ENCODE measurements around the gene ADTRP. TPM values are rescaled to one million over a fixed set of nuclear protein-coding genes. Genes with fewer than 3 reads are reported as not detected.

Gene ADTRP
- total RNA-seq: 10 to 100 TPM in 4 of 5 experiments, 1 to 10 TPM in 1; 3.1 to 82.7 (median 27.2) TPM
- 100 to 1,000 TPM in 1 of 2 donors, 10 to 100 TPM in 1; 64.6 to 109 TPM for polyA plus RNA-seq
- total RNA-seq: 39.6 reads per million, percentile 66 among the genes with 10 or more reads in this experiment

- DNase-seq: no peak
- no peaks in the 10 kb centered on the region for H3K36me3 ChIP-seq (ENCODE audit: control insufficient read depth in 2 of 3, insufficient read depth in 3 of 3, low read length in 3 of 3)
- H3K27me3 ChIP-seq (ENCODE audit: control insufficient read depth in 2 of 2, insufficient read depth in 2 of 2, low read length in 2 of 2): no peaks in the 10 kb centered on the region
- ATAC-seq: peak; percentile 27
- H3K4me1 ChIP-seq (ENCODE audit: control insufficient read depth in 2 of 2, insufficient read depth in 2 of 2, low read length in 2 of 2): no peaks in the 10 kb centered on the region
- no peak within 1 kb of the TSS for H3K27ac ChIP-seq (ENCODE audit: low read depth, low read length)
- no peaks in the 10 kb centered on the region for H3K9me3 ChIP-seq (ENCODE audit: control insufficient read depth in 2 of 3, low read length in 3 of 3)
- peak within 1 kb of the TSS in 4 of 9 donors; percentile 27 to 36 (median 32) for H3K27ac Mint-ChIP-seq
- no peak within 1 kb of the TSS for H3K4me3 Mint-ChIP-seq
- H3K4me1 Mint-ChIP-seq: peaks cover 0 to 7% (median 0%) of the 10 kb centered on the region in 7 donors
- ChIA-PET POLR2A (no interaction called here), CTCF (no interaction called here)
- no peak within 1 kb of the TSS for H3K4me3 ChIP-seq (ENCODE audit: low read length)
- H3K36me3 Mint-ChIP-seq: peaks cover 0 to 6% (median 0%) of the 10 kb centered on the region in 5 donors
- peaks cover 0 to 3% (median 0%) of the 10 kb centered on the region in 5 donors for H3K27me3 Mint-ChIP-seq
- intact Hi-C loops (cut with micrococcal nuclease): no loop called here
- H3K9me3 Mint-ChIP-seq: peaks cover 0 to 10% (median 0%) of the 10 kb centered on the region in 11 donors
These were observed at the start of gene ADTRP for GRCh38 chr6:11778648-11779328. Gene ADTRP, minus strand, starts transcription at chr6:11778803. Its CDS starts 44 bp downstream, at chr6:11778759.

DNA sequence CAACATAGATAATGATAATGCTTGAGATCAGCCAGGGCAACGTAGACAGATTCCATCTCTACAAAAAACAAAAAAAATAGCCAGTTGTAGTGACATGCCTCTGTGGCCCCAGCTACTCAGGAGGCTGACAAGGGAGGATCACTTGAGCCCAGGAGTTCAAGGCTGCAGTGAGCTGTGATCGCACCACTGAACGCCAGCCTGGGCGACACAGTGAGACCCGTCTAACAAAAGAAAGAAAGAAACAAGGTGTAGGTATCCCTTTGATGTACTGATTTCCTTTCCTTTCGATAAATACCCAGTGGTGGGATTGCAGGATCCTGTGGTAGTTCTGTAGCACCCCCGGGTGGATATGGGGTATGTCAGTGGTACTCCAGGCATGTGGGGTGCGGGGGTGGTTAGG lies 48.2 kb upstream of the ADTRP start:
- ChIA-PET POLR2A (no interaction called here), CTCF (no interaction called here)
- ATAC-seq (no peak), DNase-seq (no peak)
- Histone ChIP-seq H3K27ac (ENCODE audit: low read depth, low read length) (no peak overlapping the region), H3K27me3 (ENCODE audit: control insufficient read depth in 2 of 2, insufficient read depth in 2 of 2, low read length in 2 of 2) (no peaks in the 10 kb centered on the region), H3K36me3 (ENCODE audit: control insufficient read depth in 2 of 3, insufficient read depth in 3 of 3, low read length in 3 of 3) (no peaks in the 10 kb centered on the region), H3K4me1 (ENCODE audit: control insufficient read depth in 2 of 2, insufficient read depth in 2 of 2, low read length in 2 of 2) (no peaks in the 10 kb centered on the region), H3K4me3 (ENCODE audit: low read length) (no peak overlapping the region), H3K9me3 (ENCODE audit: control insufficient read depth in 2 of 3, low read length in 3 of 3) (no peaks in the 10 kb centered on the region)
- H3K27me3 Mint-ChIP-seq: peaks cover 0 to 3% (median 0%) of the 10 kb centered on the region in 5 donors
- intact Hi-C loops (cut with micrococcal nuclease): no loop called here
- H3K4me1 Mint-ChIP-seq: peaks cover 3 to 10% (median 8%) of the 10 kb centered on the region in 7 donors
- no peaks in the 10 kb centered on the region for H3K9me3 Mint-ChIP-seq
- no peak overlapping the region for H3K27ac Mint-ChIP-seq
- no peaks in the 10 kb centered on the region for H3K36me3 Mint-ChIP-seq
- H3K4me3 Mint-ChIP-seq: no peak overlapping the region

- CTCF ChIA-PET: no interaction called here
- Histone ChIP-seq H3K36me3 (ENCODE audit: control insufficient read depth in 2 of 3, insufficient read depth in 3 of 3, low read length in 3 of 3) (no peaks in the 10 kb centered on the region), H3K4me3 (ENCODE audit: low read length) (no peak overlapping the region), H3K9me3 (ENCODE audit: control insufficient read depth in 2 of 3, low read length in 3 of 3) (no peaks in the 10 kb centered on the region), H3K27ac (ENCODE audit: low read depth, low read length) (no peak overlapping the region), H3K27me3 (ENCODE audit: control insufficient read depth in 2 of 2, insufficient read depth in 2 of 2, low read length in 2 of 2) (no peaks in the 10 kb centered on the region), H3K4me1 (ENCODE audit: control insufficient read depth in 2 of 2, insufficient read depth in 2 of 2, low read length in 2 of 2) (no peaks in the 10 kb centered on the region)
- Mint-ChIP-seq H3K27ac (peak overlapping the region in 1 of 9 donors; percentile 65), H3K4me3 (no peak overlapping the region), H3K36me3 (no peaks in the 10 kb centered on the region), H3K9me3 (peaks cover 0 to under 1% (median 0%) of the 10 kb centered on the region in 11 donors), H3K27me3 (no peaks in the 10 kb centered on the region), H3K4me1 (peaks cover 2 to 10% (median 7%) of the 10 kb centered on the region in 7 donors)
- intact Hi-C loops (cut with micrococcal nuclease): loop anchor here in 1 of 2 donors (5.0 kb wide), 1 partner anchor 207 kb away; no protein-coding TSS in a partner anchor
- peak; percentile 47 for ATAC-seq
- peak in 1 of 9 donors; percentile 29 for DNase-seq
- POLR2A ChIA-PET: no interaction called here
These were observed 46.4 kb upstream of the ADTRP start for GRCh38 chr6:11824986-11825385.

DNA sequence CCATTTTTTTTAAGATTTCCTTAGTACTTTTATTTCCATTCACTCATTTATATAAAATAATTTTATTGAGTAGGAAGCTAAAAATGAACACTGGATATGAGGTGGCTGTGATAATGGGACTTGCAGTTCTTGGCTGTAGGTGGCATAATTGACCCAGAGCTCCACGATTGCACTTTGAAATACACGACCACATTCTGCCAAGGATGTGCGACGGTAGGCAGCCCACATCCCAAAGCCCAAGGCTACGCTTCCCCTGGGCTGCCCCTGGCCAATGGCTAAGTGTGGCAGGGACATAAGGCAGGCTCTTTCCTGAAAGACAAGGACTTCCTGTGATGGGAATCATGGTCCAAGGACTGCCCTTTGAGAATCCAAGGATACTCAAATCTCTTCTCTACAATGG lies 43.7 kb upstream of the ADTRP start:
- POLR2A ChIA-PET: no interaction called here
- H3K4me1 Mint-ChIP-seq: peaks cover 1 to 8% (median 4%) of the 10 kb centered on the region in 7 donors
- Histone ChIP-seq H3K27me3 (ENCODE audit: control insufficient read depth in 2 of 2, insufficient read depth in 2 of 2, low read length in 2 of 2) (no peaks in the 10 kb centered on the region), H3K4me3 (ENCODE audit: low read length) (no peak overlapping the region), H3K36me3 (ENCODE audit: control insufficient read depth in 2 of 3, insufficient read depth in 3 of 3, low read length in 3 of 3) (no peaks in the 10 kb centered on the region), H3K4me1 (ENCODE audit: control insufficient read depth in 2 of 2, insufficient read depth in 2 of 2, low read length in 2 of 2) (no peaks in the 10 kb centered on the region), H3K27ac (ENCODE audit: low read depth, low read length) (no peak overlapping the region), H3K9me3 (ENCODE audit: control insufficient read depth in 2 of 3, low read length in 3 of 3) (no peaks in the 10 kb centered on the region)
- no peaks in the 10 kb centered on the region for H3K27me3 Mint-ChIP-seq
- intact Hi-C loops (cut with micrococcal nuclease): loop anchor here in 1 of 2 donors (1.0 to 5.0 kb wide), 4 partner anchors 122 to 412 kb away; no protein-coding TSS in a partner anchor
- peak overlapping the region in 1 of 9 donors; percentile 56 for H3K27ac Mint-ChIP-seq
- no peaks in the 10 kb centered on the region for H3K36me3 Mint-ChIP-seq
- DNase-seq: peak in 4 of 9 donors; percentile 4 to 18 (median 7)
- no peak for ATAC-seq
- CTCF ChIA-PET: interaction anchor here (0.6 to 0.7 kb wide), 3 partner anchors 22 to 245 kb away, joined by 3 read pairs; no protein-coding TSS in a partner anchor
- no peak overlapping the region for H3K4me3 Mint-ChIP-seq
- peaks cover 0 to 4% (median 1%) of the 10 kb centered on the region in 11 donors for H3K9me3 Mint-ChIP-seq

DNA sequence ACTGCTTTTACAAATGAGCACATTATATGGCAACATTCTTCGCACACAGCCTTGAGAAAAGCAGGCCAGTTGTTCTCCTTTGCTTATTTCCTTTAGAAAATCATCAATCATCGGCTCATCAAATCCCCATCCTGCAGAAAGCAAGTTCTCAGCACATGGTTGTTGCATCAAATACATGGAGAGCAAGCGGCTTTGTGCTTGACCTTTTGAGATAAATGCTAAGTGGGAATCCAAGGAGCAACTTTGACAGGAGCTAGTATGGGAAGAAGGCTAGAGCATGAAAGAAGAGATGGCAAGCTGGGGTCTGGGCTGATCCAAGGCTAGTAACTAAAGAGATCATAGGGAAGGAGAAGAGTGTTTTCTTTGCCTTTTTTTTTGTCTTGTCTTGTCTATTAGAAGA lies 43.2 kb upstream of the ADTRP start:
- Mint-ChIP-seq H3K27ac (no peak overlapping the region), H3K27me3 (no peaks in the 10 kb centered on the region), H3K36me3 (no peaks in the 10 kb centered on the region), H3K9me3 (peaks cover 0 to 4% (median 1%) of the 10 kb centered on the region in 11 donors), H3K4me3 (no peak overlapping the region), H3K4me1 (peaks cover 0 to 8% (median 4%) of the 10 kb centered on the region in 7 donors)
- H3K27ac ChIP-seq (ENCODE audit: low read depth, low read length): no peak overlapping the region
- ATAC-seq: no peak
- no peaks in the 10 kb centered on the region for H3K27me3 ChIP-seq (ENCODE audit: control insufficient read depth in 2 of 2, insufficient read depth in 2 of 2, low read length in 2 of 2)
- no peak overlapping the region for H3K4me3 ChIP-seq (ENCODE audit: low read length)
- no peaks in the 10 kb centered on the region for H3K36me3 ChIP-seq (ENCODE audit: control insufficient read depth in 2 of 3, insufficient read depth in 3 of 3, low read length in 3 of 3)
- H3K9me3 ChIP-seq (ENCODE audit: control insufficient read depth in 2 of 3, low read length in 3 of 3): no peaks in the 10 kb centered on the region
- CTCF ChIA-PET: interaction anchor here (0.6 to 0.7 kb wide), 3 partner anchors 23 to 246 kb away, joined by 3 read pairs; no protein-coding TSS in a partner anchor
- POLR2A ChIA-PET: no interaction called here
- no peaks in the 10 kb centered on the region for H3K4me1 ChIP-seq (ENCODE audit: control insufficient read depth in 2 of 2, insufficient read depth in 2 of 2, low read length in 2 of 2)
- no peak for DNase-seq
- intact Hi-C loops (cut with micrococcal nuclease): loop anchor here in 1 of 2 donors (1.0 to 5.0 kb wide), 4 partner anchors 121 to 413 kb away; no protein-coding TSS in a partner anchor

GRCh38 chr6:11820821-11821220 lies 42.2 kb upstream of the ADTRP start:
- Histone ChIP-seq H3K36me3 (ENCODE audit: control insufficient read depth in 2 of 3, insufficient read depth in 3 of 3, low read length in 3 of 3) (no peaks in the 10 kb centered on the region), H3K4me3 (ENCODE audit: low read length) (no peak overlapping the region), H3K27me3 (ENCODE audit: control insufficient read depth in 2 of 2, insufficient read depth in 2 of 2, low read length in 2 of 2) (no peaks in the 10 kb centered on the region), H3K27ac (ENCODE audit: low read depth, low read length) (no peak overlapping the region), H3K9me3 (ENCODE audit: control insufficient read depth in 2 of 3, low read length in 3 of 3) (no peaks in the 10 kb centered on the region), H3K4me1 (ENCODE audit: control insufficient read depth in 2 of 2, insufficient read depth in 2 of 2, low read length in 2 of 2) (no peaks in the 10 kb centered on the region)
- ATAC-seq (no peak), DNase-seq (no peak)
- Mint-ChIP-seq H3K36me3 (no peaks in the 10 kb centered on the region), H3K27me3 (no peaks in the 10 kb centered on the region), H3K9me3 (peaks cover 0 to 4% (median 1%) of the 10 kb centered on the region in 11 donors), H3K27ac (no peak overlapping the region), H3K4me3 (no peak overlapping the region), H3K4me1 (peaks cover 0 to 8% (median 4%) of the 10 kb centered on the region in 7 donors)
- intact Hi-C loops (cut with micrococcal nuclease): loop anchor here in 1 of 2 donors (5.0 kb wide), 1 partner anchor 211 kb away; no protein-coding TSS in a partner anchor
- ChIA-PET CTCF (no interaction called here), POLR2A (no interaction called here)

Data from naive thymus-derived CD4-positive, alpha-beta T cell (primary cell).